VCaP (cell line): Measurements from ENCODE around the gene TRAPPC12.

Experiments used
- H3K27ac ChIP-seq: fragments of 450-650 bp; 2 replicates; pipeline ENCODE4 v1.5.1; 2017
- TF ChIP-seq, protein P1 (sequence below): fragments of 450-650 bp; conservative IDR thresholded peaks from 2 replicates; pipeline ENCODE4 v1.5.1; 2017; ENCODE audit warnings: mild to moderate bottlenecking, moderate library complexity

The TRAPPC12 gene

DNA sequence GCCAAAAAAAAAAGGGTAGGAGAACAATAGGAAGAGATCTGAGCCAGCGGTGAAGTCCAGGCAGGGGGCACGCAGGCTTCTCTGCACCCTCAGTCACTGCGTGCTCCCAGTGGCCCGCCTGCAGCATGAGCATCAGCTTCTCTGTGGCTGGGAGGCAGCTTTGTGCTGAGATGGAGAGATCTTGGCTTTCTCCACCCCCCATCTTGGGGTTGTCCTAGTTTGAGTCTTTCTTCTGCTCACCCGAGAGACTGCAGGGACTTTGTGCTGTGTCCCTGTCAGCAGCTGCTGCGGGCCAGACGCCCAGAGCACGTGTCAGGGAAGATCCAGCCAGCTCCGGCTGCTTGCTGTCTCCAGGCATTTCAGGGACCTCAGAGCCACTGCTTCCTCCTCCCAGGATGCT lies 20.3 kb downstream of the TRAPPC12 start:
- TF ChIP-seq, protein P1, sequence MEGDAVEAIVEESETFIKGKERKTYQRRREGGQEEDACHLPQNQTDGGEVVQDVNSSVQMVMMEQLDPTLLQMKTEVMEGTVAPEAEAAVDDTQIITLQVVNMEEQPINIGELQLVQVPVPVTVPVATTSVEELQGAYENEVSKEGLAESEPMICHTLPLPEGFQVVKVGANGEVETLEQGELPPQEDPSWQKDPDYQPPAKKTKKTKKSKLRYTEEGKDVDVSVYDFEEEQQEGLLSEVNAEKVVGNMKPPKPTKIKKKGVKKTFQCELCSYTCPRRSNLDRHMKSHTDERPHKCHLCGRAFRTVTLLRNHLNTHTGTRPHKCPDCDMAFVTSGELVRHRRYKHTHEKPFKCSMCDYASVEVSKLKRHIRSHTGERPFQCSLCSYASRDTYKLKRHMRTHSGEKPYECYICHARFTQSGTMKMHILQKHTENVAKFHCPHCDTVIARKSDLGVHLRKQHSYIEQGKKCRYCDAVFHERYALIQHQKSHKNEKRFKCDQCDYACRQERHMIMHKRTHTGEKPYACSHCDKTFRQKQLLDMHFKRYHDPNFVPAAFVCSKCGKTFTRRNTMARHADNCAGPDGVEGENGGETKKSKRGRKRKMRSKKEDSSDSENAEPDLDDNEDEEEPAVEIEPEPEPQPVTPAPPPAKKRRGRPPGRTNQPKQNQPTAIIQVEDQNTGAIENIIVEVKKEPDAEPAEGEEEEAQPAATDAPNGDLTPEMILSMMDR = no peak
- no peak overlapping the region for H3K27ac ChIP-seq

DNA sequence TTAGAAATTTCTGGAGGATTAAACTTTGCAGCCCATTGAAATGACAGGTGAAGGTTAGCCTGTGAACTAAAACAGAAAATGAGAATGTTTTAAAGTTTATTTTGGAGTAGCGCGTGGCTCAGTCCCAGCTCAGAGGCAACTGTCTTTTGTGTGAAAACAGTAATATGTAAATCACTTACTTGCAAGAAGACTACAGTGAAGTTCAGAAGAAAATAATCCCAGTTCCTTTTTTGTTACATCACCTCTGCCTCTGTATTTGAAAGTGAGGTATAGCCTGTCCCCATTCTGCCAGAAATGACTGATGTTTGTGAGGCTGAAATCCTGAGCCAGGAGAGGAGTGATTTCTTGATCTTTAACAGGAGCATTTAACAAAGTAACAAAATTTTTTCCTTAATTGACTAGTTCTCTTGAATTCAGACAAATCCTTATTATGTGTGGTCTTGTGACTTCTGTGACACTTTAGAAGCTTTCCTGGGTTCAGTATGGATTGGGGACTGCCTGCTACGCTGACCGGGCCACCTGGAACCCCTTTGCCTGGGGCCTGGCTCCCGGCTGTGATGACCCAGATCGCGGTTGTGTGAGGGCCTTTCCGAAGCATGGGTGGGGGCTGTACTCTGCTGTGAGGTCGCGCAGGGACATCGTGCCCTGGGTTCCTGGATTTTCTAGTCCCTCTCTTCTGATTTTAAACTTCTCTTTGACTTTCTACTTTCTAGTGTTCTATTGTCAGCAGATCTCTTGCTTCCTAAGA lies 24.3 kb downstream of the TRAPPC12 start:
- no peak overlapping the region for H3K27ac ChIP-seq
- TF ChIP-seq, protein P1 = no peak

DNA sequence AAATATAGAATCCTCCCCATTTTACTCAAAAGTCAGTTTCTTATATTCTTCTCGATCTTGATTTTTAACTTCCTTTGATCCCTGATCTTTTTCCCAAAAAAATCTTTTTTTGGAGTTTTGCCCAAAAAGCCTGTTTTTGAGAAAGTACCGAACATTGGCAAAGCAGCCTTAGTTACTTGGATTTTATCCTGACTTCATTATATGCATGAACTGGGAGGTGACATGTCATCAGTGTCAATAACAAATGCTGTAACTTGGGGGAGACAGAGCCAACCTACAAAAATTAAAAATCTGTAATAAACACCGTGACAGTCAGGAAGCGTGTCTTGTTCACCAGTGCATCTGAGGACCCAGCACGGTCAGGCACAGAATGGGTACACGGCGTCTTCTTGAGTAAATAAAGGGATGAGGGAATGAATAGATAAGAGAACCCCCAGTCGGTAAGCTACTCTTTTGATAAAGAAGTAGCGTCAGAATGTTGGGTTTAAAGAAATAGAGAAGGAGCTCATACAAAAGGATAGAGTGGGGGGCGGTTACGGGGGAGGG lies 24.9 kb downstream of the TRAPPC12 start:
- no peak overlapping the region for H3K27ac ChIP-seq
- TF ChIP-seq, protein P1 = no peak

DNA sequence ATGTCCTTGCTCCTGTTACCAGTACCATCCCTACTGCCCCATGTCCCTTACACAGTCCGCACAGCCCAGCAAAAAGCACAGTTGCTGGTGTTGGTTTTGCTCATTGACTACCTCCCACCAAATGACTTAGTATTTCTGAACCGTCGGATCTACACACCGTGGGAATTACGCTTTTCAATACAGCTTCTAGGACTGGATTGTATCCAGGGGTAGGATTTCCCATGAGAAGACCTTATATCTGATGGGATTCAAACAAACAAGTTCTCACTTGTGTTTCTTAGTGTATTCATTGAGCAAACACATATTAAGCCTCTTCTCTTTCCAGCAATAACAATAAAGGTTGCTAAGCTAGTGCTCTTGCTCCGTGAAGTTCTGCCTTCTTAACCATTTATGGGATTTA lies 25.8 kb downstream of the TRAPPC12 start:
- TF ChIP-seq, protein P1 = no peak
- H3K27ac ChIP-seq = no peak overlapping the region

DNA sequence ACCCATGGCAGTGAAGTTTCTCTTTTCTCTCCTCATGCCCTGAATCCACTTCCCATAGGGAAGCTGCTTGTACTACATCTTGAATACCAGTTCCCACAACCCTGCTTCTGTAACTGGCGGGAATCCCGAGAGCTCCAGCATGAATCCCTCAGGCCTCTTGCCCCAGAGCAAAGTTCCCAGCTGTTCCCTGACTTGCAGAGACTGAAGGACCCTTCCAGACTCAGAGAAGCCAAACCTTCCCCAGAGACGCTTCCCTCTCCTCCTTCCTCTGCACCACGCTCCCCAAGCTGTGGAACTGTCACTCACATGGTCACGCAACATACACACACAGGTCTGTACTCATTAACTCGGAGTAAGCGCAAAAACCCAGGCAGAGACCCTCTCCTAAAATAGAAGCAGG lies 26.4 kb downstream of the TRAPPC12 start:
- no peak overlapping the region for H3K27ac ChIP-seq
- TF ChIP-seq, protein P1 = no peak

DNA sequence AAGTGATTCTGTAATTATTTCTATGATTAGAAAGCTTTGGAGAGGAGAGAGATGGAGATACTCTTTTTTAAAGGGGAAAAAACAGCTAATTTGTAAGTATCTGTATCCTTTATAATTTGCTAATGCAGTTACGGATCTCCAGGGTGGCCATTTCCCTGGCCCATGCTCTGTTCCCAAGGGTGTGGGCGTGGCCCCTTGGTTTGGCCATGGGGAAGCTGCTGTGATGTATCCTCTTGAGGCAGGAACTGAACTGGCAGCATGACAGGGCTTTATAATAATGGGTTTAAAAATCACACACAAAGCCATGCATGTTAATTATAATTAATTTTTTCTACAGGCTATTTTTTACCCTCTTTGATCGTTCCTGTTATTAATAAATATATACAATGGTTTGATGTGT lies 27.0 kb downstream of the TRAPPC12 start:
- no peak overlapping the region for H3K27ac ChIP-seq
- TF ChIP-seq, protein P1 = no peak

DNA sequence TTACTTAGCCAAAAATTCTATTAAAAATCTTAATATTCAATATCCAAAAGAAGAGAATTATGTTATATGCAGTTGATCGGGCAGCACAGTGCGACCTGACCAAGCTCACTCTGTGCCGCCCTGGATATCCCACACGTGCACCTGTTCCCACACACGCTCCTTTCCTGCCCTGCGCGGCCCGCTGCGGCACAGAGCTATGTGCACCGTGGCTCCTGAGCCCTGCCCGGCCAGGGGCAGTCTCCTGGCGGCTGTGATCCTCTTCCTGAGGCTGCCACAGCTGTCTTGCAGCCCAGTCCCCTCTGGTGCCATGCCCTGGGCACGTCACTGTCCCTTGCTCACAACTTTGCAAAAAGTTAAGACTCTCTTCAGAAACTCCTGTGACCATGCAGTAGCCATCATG lies 29.3 kb downstream of the TRAPPC12 start:
- H3K27ac ChIP-seq = no peak overlapping the region
- TF ChIP-seq, protein P1 = no peak
